Activated naive CD8-positive, alpha-beta T cell treated with anti-CD3 and anti-CD28 coated beads, Interleukin-2, amount 50 U/mL, for 16 hours (primary cell): Measurements from ENCODE around the gene KIRREL3.

Experiments
- DNase-seq: peaks from one replicate; pipeline ENCODE4 v3.0.0-alpha.2; 2020; ENCODE audit warnings: low read depth, low spot score

KIRREL3 gene

DNA sequence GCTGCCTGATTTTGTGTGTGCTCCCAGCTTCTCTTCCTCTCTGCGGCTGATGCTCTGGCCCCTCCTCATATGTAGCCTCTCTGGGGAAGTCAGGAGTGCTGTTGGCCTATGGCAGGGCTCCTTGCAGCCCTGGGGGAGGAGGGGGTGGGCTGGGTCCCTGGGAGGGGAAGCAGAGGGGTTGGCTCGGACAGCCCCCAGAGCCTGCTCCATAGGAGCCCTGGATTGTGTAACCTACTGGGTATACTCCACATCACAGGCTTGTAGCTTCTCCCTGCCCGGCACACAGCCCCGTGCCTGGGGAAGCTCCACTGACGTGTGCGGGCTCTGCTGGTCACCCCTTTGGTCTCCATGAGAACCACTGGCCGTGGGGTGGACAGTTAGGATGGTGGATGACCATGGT lies 531.3 kb downstream of the KIRREL3 start:
- no peak for DNase-seq

DNA sequence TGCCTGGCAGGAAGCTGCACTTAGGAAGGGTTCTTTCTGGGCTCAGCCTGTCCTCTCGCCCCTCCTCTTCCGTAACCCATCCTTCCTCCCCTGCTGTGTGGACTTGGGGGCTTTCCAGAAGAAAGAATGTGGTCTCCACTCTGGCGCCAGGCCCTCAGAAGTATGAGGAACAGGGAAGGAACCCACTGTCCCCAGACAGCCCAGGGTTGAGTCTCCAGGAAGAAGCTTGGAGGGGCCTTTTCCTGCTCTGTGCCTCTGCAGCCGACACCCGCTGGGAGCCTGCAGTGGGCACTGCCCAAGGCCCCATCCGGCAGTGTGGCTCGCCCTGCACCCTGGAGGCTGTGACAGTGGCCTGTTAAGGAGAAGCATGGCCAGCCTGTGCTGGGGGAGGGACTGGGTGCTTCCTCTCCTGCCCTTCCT lies 532.5 kb downstream of the KIRREL3 start:
- no peak for DNase-seq

DNA sequence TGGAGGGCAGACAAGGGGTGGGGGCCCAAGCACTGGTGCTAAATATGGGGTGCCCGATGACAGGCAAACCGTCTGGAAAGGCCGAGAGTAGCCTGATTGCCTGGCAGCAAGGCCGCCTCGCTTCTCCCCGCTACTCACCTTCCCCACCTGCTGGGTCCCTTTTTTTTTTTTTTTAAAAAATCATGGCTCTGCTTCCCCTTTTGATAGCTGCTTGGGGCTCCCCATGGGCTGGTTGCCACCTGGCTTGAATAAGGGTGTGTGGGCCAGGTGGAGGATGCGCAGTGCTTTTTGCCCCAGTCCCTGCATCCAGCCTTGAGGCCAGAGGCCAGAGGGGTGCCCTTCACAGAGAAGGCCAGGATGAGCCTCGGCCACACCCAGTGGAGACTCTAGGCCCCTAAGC lies 533.1 kb downstream of the KIRREL3 start:
- no peak for DNase-seq

GRCh38 chr11:126467046-126467370 lies 533.6 kb downstream of the KIRREL3 start:
- no peak for DNase-seq

DNA sequence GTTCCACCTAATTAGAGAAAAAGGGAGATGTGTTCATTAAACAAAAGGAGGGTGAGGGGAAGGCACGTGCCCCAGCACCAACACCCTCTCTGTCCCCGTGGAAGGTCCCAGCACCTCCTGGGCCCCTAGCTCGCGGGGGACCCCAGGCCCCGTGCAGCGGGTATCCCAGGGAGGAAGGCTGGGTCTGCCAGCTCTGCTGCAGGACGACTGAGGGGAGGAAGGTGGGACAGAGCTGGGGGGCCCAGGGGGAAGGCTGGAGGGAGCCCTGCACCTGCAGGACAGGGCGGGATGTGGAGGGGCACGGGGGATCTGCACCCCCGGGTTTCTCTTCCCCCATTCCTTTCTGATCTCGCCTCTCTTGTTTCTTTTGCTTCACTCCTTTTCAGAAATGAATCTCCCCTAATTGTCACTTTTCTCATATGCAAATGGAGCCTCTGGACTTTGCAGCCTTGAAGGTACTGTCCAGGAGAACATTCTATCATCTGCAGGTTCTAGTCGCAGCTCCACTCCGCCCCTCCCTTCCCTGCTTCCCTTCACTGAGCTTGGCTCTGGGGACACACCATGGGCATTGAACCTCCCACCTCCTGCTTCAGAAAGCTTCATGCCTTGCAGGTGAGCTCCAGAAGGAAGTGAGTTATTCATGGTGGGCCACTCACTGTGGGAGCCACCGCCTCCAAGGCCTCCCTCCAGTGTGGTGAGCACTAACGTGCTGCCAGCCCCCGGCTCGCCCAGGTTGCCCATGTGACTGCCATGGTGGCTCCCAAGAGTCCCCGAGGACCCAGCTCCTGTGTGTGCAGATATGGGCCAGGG lies 534.1 kb downstream of the KIRREL3 start:
- no peak for DNase-seq

GRCh38 chr11:126465573-126466188 lies 534.9 kb downstream of the KIRREL3 start:
- DNase-seq, result no peak

DNA sequence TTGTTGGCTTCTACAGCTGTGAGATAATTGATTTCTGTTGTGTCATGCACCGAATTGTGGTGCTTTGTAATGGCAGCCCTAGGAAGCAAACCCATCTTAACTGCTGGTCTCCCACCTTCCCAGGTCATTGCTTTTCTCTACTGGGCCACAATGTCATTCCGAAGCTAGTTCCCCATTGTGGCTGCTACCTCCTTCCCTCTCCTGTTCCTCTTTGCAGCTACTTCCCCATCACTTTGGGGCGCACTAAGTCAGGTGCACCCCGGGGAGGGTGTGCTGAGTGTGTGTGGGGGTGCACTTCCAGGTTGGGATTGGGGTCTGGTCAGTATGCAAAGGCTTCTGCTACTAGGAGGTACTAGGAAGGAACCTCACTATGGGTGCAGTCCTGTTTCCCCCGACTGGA lies 535.8 kb downstream of the KIRREL3 start:
- DNase-seq, result no peak

DNA sequence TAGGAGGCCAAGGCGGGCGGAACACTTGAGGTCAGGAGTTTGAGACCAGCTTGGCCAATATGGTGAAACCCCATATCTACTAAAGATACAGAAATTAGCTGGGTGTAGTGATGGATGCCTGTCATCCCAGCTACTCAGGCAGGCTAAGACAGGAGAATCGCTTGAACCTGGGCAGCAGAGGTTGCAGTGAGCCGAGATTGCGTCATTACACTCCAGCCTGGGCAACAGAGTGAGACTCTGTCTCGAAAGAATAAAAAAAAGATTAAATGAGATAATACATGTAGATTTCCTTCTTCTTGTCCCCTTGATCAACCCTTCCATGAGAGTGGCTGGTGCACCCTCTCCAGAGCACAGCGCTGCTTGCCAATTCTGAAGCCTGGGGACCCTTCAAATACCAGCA lies 538.1 kb downstream of the KIRREL3 start:
- no peak for DNase-seq

DNA sequence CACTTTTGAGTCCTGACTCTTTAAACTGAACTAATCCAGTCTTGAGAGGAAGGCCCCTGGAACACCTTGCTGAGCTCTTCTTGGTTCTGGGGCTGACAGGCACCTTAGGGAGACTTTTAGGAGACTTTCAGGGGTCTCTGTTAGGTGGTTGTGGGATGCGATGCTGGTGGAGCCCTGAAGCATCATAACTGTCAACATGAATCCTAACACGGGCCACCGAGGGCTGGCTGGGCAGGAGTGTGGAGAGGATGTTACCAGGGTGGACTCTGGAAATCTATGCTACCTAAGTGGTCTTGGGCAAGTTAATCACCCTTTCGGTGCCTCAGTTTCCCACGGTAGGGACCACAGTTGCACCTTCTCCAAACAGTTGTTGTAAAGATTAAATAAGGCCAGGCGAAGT lies 538.6 kb downstream of the KIRREL3 start:
- no peak for DNase-seq

- no peak for DNase-seq
Measured at GRCh38 chr11:126461096-126461440, 539.5 kb downstream of the KIRREL3 start.

DNA sequence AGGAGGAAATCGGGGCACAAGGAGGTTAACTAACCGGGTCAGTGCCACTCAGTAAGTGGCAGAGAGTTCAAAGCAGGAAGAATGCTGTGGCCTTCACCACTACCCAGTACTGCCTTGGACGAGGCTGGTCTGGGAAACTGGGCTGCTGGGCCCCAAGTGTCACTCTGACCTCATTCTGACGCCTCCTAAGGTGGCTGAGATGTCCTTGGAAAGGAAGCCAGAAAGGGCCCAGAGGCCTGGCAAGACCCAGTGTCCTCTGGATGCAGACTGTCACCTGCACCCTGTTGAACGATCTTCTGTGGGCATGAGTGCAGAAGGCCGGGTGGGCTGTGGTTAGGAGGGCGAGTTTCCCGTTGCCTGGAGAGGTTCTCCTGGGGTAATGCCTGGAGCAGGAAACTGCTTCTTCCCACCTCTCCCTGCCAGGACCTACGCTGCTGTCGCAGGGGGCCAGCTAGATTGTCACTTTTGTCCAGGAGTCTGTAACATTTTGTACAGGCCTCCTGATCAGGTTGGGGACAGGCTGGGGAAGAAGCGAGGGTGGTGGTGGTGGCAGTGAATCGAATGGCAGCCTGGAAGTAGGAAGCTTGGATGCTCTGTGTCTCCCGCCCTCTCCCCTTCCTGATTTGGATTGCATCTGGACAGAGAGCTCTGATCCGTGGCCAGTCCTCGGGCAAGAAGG lies 540.0 kb downstream of the KIRREL3 start:
- no peak for DNase-seq

DNA sequence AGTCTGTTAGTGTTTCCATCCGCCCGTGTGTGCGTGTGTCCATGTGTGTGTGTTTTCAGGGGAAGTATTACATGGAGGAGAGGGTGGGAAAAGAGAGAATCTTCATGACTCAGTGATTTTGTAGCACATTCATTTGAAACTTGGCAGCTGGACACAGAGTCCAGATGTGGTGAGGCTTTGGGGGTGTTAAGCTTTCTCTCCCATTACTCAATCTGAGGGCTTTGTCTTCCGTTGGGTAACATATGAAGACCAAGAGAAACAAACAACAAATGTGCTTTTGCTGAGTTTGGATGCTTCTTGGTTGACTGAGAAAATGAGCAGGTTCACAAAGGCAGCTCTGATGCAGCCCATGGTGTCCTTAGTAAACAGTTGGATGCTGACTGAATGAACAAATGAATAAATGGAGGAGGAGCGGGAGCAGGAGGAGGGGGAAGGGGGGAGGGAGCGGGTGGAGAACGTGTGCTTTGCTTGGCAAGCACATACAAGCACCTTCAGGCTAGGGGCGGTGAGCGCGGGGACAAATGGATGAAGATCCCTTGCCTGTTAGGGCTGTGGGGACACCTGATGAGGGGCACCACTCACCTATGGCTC lies 540.8 kb downstream of the KIRREL3 start:
- DNase-seq, result no peak

DNA sequence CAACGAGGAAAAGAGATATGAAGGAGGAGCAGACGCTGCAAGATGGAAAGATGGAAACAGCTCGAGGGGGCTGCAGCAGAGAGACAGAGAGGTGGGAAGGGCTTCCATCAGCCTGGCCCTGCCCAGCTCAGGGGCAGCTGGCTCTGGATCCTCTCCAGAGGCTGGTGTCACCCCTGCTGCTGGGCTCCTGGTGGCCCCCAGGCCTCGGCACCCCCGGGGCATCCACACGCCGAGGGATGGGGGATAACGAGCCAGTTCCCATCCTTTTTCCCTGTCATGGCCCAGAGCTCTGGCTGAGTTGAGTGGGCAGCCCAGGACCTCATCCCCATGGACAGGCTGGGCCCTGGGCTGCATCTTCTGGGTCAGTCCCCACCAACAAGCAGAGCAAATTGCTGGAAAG lies 542.8 kb downstream of the KIRREL3 start:
- no peak for DNase-seq

DNA sequence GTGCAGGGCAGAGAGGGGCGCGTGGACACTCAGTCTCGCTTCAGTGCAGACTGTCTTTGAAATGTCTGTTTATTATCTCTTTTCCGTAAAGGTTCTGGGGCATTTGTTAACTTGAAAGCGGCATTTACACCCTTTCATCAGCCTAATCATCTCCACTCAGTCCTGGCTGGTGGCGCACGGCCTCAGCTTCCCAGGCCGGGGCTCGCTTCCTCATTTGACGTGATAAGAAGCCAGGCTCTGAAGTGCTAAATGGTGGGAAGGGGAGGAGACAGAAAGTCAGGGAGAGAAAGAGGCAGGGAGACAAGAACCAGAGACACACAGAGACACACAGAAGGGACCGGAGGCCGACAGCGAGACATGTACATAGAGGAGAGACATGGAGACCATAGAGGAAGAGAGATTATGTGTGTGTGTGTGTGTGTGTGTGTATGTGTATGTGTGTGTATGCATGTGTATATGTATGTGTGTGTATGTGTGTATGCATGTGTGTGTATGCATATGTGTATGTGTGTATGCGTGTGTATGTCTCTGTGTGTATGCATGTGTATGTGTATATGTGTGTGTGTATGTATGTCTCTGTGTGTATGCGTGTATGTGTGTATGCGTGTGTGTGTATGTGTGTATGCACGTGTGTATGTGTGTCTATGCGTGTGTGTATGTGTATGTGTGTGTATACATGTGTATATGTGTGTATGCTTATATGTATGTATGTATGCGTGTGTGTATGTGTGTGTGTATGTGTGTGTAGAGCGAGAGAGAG lies 543.6 kb downstream of the KIRREL3 start:
- no peak for DNase-seq

- no peak for DNase-seq
Measured at GRCh38 chr11:126456089-126456488, 544.5 kb downstream of the KIRREL3 start.

- DNase-seq, result no peak
Measured at GRCh38 chr11:126452241-126453101, 548.1 kb downstream of the KIRREL3 start.

DNA sequence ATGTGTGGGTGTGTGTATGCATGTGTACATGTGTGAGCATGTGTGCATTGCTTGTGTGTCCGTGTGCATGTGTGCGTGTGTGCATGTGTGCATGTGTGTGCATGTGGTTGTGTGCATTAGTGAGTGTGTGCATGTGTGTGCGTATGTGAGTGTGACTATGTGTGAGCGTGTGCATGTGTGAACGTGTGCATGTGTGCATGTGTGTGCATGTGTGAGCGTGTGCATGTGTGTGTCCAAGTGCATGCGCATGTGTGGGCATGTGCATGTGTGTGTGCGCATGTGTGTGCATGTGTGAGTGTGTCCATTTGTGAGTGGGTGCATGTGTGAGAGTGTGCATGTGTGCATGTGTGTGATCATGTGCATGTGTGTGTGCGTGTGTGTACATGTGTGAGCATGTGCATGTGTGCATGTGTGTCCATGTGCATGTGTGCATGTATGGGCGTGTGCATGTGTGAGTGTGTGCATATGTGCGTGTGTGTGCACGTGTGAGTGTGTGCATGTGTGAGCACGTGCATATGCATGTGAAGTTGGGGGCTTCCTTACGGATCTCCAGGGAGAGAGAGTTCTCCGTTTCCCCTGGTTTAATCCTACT lies 549.3 kb downstream of the KIRREL3 start:
- no peak for DNase-seq

DNA sequence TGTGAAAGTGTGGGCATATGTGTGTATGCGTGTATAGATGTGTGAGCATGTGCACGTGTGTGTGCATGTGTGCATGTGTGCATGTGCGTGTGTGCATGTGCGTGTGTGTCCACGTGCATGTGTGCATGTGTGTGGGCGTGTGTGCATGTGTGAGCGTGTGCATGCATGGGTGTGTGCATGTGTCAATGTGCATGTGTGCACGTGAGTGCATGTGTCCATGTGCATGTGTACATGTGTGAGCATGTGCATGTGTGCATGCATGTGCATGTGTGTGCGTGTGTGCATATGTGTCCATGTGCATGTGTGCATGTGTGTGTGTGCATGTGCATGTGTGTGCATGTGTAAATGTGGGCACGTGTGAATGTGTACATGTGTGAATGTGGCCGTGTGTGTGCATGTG lies 549.8 kb downstream of the KIRREL3 start:
- no peak for DNase-seq

GRCh38 chr11:126450198-126450597 lies 550.4 kb downstream of the KIRREL3 start:
- no peak for DNase-seq

DNA sequence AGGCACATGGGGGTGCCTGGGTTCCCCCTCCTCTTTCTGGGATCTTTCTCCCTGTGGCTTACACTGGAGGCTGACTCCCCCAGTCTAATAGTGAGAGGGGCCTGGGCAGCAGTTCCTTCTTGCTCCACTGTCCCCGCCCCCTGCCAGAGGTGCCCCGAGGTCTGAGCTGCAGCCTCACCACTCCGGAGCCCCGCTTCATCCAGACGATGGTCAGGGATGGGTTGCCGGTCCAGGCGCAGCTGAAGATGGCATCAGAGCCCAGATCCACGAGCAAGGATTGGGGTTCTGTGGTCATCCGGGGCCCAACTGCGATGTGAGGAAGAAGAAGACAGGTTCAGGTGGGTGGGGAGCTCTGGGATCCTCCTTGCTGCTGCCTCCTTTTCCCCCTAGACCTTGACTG lies 554.0 kb downstream of the KIRREL3 start:
- DNase-seq, result no peak

GRCh38 chr11:126444072-126444471 lies 556.5 kb downstream of the KIRREL3 start:
- DNase-seq, result no peak
